Left lobe of liver (tissue), 2 donors: ENCODE measurements around the gene TBC1D8. TPM values are rescaled to one million over a fixed set of nuclear protein-coding genes. Genes with fewer than 3 reads are reported as not detected.

Experiments
- ATAC-seq: fragments of 200-7000 bp; cut with Tn5 transposase; one replicate; pipeline ENCODE4 v1.9.1; 2020; ENCODE audit warnings: mild to moderate bottlenecking, moderate library complexity
- DNase-seq: peaks from one replicate; pipeline ENCODE4 v3.0.0-alpha.2; 2020; ENCODE audit warnings: low spot score
- total RNA-seq: library from RNA; stranded (reverse); gene quantifications from one replicate; pipeline ENCODE4 v1.2.1, GENCODE V29; 2021
- donor health status: DM: no; HTN: no; CAD: no; lungs with moderate emphysema.
- donor health status: DM: no; HTN: yes; CAD: no.

The TBC1D8 gene
- total RNA-seq, 1 donor from 2014 or later: 23.7 TPM

- no peak for DNase-seq
- peak; percentile 55 for ATAC-seq
Observed at GRCh38 chr2:100983684-100984310, 167.4 kb downstream of the TBC1D8 start.

DNA sequence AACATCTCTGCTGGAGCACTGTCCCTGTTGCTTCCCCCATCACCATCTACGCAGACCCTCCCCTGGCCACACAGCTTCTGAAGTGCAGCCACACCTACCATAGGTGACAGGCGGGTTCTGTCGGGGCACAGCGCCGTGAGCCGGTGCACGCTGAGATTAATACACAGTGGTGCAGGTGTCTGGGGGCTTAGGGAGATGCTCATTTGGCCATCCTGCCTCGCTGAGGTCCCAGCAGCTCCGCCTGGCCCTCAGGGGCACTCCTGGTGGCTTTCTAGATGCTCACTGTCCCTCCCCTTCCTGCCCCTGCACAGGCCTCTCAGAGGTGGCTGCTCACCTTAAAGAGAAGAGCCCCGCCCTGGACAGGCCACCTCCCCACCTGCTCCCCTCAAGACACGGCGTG, 168.0 kb downstream of the TBC1D8 start:
- DNase-seq: no peak
- ATAC-seq: no peak

DNA sequence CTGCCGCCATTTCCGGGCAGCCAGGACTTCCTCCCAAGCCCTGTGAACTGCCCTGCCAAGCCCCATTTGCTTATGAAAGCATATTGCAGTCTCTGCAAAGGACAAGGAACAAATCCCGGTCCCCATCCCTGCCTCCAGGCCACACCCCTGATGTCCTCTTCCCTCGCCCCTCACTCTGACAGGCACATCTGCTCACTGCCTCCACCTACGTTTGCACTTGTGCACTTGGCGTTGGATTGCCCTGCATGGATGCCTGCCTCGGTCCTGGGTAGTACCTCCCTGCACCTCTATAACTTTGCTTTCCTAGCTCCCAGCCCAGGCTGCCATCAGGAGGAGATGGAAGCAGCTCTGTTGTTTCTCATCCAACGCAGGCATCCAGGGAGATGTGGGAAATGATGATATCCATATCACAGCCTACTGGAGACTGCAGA, 168.7 kb downstream of the TBC1D8 start:
- ATAC-seq: no peak

DNA sequence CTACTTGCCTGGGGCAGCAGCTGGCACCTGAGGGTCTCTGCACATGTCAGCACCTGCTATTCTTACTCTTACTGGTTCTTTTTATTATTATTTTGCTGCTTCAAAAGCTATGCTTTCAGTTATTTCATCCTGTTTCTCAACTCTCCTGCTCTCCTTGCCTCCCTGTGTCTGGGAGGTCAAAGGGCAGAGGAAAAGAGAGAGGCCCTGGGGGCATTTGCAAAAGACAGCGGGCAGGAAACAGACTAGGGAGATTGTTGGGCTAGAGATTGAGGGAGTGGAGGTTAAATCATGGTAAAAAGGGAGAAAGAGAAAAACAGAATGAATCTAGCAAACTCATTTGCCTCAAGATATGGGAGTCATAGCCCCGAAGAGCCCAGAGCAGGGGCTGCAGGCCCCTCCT, 170.2 kb downstream of the TBC1D8 start:
- ATAC-seq: no peak
- DNase-seq: no peak

More for the DNA sequence above, 168.7 kb downstream of the TBC1D8 start:
- DNase-seq: no peak

- ATAC-seq: no peak
- DNase-seq: no peak
Observed at GRCh38 chr2:100980046-100980445, 171.1 kb downstream of the TBC1D8 start.

DNA sequence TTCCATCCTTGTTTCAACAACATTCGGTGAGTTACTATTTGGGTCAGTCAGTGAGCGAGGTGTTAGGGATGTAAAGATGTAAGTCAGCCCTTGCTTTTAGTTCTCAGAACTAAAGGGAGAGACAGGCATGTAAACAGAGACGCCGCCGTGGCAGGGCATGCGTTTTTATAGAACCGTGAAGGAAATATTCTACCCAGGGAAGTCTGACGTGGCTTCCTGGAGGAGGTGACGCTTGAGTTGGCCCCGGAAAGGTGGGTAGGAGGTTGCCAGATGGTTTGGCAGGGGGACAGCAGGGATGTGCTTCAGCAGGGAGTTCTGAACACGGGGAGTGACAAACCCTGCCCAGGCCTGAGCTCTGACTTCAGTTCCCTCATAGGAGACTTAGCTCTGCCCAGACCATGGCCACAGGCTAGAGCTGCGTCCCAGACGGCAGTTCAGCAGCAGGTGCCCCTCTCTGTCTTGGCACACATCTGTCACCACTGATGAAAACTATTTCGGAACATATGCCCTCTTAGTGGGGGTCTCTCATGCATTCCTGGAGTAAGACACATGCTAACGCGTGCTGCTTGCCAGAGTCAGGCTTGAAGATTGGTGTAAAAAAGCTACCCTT, 172.5 kb downstream of the TBC1D8 start:
- DNase-seq (no peak), ATAC-seq (no peak)

- ATAC-seq (no peak), DNase-seq (no peak)
Observed at GRCh38 chr2:100977511-100977910, 173.7 kb downstream of the TBC1D8 start.

GRCh38 chr2:100976645-100977391, 174.4 kb downstream of the TBC1D8 start:
- ATAC-seq (peak; percentile 36), DNase-seq (no peak)

DNA sequence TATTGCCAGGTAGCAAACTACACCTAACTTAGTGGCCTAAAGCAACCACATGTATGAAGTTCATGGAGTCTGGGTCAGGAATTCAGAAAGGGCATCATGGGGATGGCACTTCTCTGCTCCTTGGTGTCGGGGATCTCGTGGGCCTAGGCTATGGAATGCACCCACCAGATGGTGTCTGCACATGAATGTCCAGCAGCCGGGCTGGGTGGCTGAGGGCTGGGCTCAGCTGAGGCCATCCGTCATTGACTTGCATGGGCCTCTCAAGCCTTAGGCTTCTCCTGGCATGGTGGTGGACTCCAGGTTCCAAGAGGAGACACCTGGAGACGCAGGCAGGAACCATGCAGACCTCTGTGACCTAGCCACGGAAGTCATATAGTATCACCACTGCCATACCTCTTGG, 175.1 kb downstream of the TBC1D8 start:
- DNase-seq (no peak), ATAC-seq (no peak)

GRCh38 chr2:100975521-100975785, 175.7 kb downstream of the TBC1D8 start:
- no peak for ATAC-seq
- no peak for DNase-seq

GRCh38 chr2:100974712-100975520, 176.3 kb downstream of the TBC1D8 start:
- ATAC-seq: no peak

GRCh38 chr2:100972452-100972851, 178.7 kb downstream of the TBC1D8 start:
- ATAC-seq: no peak
- no peak for DNase-seq

More at GRCh38 chr2:100974712-100975520, 176.3 kb downstream of the TBC1D8 start:
- no peak for DNase-seq

- no peak for DNase-seq
- no peak for ATAC-seq
Observed at GRCh38 chr2:100971221-100971620, 180.0 kb downstream of the TBC1D8 start.

DNA sequence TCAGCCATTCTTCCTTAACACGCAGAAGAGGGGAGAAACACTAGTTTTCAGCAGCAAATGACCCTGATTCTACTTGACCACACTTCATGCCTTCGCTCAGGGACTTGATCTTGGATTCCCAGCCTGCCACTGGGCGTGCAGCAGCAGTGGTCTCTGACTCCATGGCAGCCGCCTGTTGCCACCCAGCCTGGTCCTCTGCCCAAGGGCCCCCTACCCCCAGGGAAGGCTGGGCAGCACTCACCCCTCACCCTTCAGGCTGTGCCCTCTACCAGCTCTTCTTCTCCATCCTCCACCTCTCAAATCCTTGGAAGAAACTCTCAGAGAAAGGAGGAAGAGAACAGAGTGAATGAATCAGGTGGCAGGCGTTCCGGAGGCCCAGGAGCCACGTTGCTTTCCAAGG, 181.2 kb downstream of the TBC1D8 start:
- no peak for DNase-seq

GRCh38 chr2:100968146-100969145, 182.7 kb downstream of the TBC1D8 start:
- ATAC-seq (peak; percentile 84), DNase-seq (no peak)

More for the DNA sequence above, 181.2 kb downstream of the TBC1D8 start:
- ATAC-seq: no peak

- ATAC-seq (peak; percentile 88), DNase-seq (no peak)
Observed at GRCh38 chr2:100967716-100968115, 183.5 kb downstream of the TBC1D8 start.

DNA sequence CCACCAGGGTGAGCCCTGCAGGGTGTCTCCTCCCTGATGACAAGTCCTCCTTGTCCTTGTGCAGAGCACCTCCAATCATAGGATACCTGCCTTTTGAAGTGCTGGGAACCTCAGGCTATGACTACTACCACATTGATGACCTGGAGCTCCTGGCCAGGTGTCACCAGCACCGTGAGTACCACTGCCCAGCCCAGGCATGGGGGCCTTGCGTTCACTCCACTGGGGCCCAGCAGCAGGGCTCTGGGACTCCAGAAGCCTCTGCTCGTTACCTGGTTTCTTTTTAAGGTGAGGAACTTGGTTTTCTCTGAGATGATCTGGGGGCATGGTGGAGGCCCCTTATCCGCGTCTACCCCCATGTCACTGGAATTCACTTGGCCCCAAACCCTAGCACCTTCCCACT, 185.6 kb downstream of the TBC1D8 start:
- DNase-seq (no peak), ATAC-seq (no peak)

- DNase-seq: no peak
Observed at GRCh38 chr2:100964681-100965169, 186.5 kb downstream of the TBC1D8 start.

GRCh38 chr2:100964222-100964621, 187.0 kb downstream of the TBC1D8 start:
- DNase-seq (no peak), ATAC-seq (no peak)

More at GRCh38 chr2:100964681-100965169, 186.5 kb downstream of the TBC1D8 start:
- no peak for ATAC-seq

GRCh38 chr2:100963026-100963375, 188.2 kb downstream of the TBC1D8 start:
- DNase-seq (no peak), ATAC-seq (no peak)
